HEK293 (cell line): ENCODE measurements around the gene B3GNT9.

Experiments used
- CTCF ChIA-PET: fragments of 350-600 bp; formaldehyde crosslinking; extraction: SDS; loops from one replicate; lab custom pipeline; 2021; ENCODE audit warnings: antibody characterized with exemption; lab: Yijun Ruan, JAX
- POLR2A ChIA-PET: fragments of 300-600 bp; formaldehyde crosslinking; extraction: SDS; loops from one replicate; lab custom pipeline; 2020; ENCODE audit warnings: antibody characterized with exemption, inconsistent platforms; lab: Yijun Ruan, JAX
- H3K27ac ChIP-seq: fragments of 200-500 bp; sonication (Bioruptor generic); 2 replicates; pipeline ENCODE4 v1.5.1; 2014; ENCODE audit warnings: low read depth, low read length, control low read depth, inconsistent platforms; ENCODE audit errors: extremely low read depth
- H3K36me3 ChIP-seq, 2 experiments: fragments of 200-500 bp in 1 of 2; sonication (Bioruptor generic) in 1 of 2; 1 replicate in 1 of 2; 2 replicates in 1 of 2; pipeline ENCODE4 v1.5.1; 2014 to 2017; ENCODE audit warnings: inconsistent platforms in 2 of 2, low read length in 2 of 2; ENCODE audit not compliant: control insufficient read depth in 2 of 2, insufficient read depth in 1 of 2
- H3K4me1 ChIP-seq: fragments of 200-500 bp; sonication (Bioruptor generic); 2 replicates; pipeline ENCODE4 v1.5.1; 2014; ENCODE audit warnings: mild to moderate bottlenecking, low read length, inconsistent platforms; ENCODE audit not compliant: control insufficient read depth, insufficient read depth
- H3K4me3 ChIP-seq: 2 replicates; pipeline ENCODE4 v1.5.1; 2011; ENCODE audit warnings: low read depth, mild to moderate bottlenecking, control low read depth, low read length, moderate library complexity
- H3K9me3 ChIP-seq: fragments of 200-500 bp; sonication (Bioruptor generic); 2 replicates; pipeline ENCODE4 v1.5.1; 2014; ENCODE audit warnings: low read depth, low read length, inconsistent platforms; ENCODE audit not compliant: control insufficient read depth, insufficient read depth
- FEZF1 ChIP-seq: fragments of 450-650 bp; formaldehyde crosslinking; IDR thresholded peaks from 2 replicates; pipeline ENCODE4 v1.5.1; 2016; ENCODE audit warnings: missing biosample characterization, missing genetic modification characterization
- SP2 ChIP-seq: fragments of 450-650 bp; formaldehyde crosslinking; IDR thresholded peaks from 2 replicates; pipeline ENCODE4 v1.5.1; 2016; ENCODE audit warnings: missing biosample characterization, missing genetic modification characterization
- ZNF311 ChIP-seq: fragments of 450-650 bp; formaldehyde crosslinking; IDR thresholded peaks from 2 replicates; pipeline ENCODE4 v1.5.1; 2017; ENCODE audit warnings: missing biosample characterization, missing genetic modification characterization, borderline replicate concordance
- ZNF341 ChIP-seq: fragments of 450-650 bp; formaldehyde crosslinking; IDR thresholded peaks from 2 replicates; pipeline ENCODE4; 2016; ENCODE audit warnings: low read depth, missing biosample characterization, missing genetic modification characterization
- ZNF37A ChIP-seq: fragments of 450-650 bp; IDR thresholded peaks from 2 replicates; pipeline ENCODE4 v1.5.1; 2018; ENCODE audit warnings: missing biosample characterization, missing genetic modification characterization
- TF ChIP-seq, protein P1 (sequence below): fragments of 450-650 bp; formaldehyde crosslinking; IDR thresholded peaks from 2 replicates; pipeline ENCODE4 v1.5.1; 2016; ENCODE audit warnings: missing biosample characterization, missing genetic modification characterization
- TF ChIP-seq, protein P2 (sequence below): fragments of 450-650 bp; formaldehyde crosslinking; IDR thresholded peaks from 2 replicates; pipeline ENCODE4 v1.5.1; 2016; ENCODE audit warnings: missing biosample characterization, missing genetic modification characterization
- TF ChIP-seq, protein P3 (sequence below): fragments of 450-650 bp; formaldehyde crosslinking; IDR thresholded peaks from 2 replicates; pipeline ENCODE4 v1.5.1; 2016; ENCODE audit warnings: missing biosample characterization, missing genetic modification characterization

Gene B3GNT9

DNA sequence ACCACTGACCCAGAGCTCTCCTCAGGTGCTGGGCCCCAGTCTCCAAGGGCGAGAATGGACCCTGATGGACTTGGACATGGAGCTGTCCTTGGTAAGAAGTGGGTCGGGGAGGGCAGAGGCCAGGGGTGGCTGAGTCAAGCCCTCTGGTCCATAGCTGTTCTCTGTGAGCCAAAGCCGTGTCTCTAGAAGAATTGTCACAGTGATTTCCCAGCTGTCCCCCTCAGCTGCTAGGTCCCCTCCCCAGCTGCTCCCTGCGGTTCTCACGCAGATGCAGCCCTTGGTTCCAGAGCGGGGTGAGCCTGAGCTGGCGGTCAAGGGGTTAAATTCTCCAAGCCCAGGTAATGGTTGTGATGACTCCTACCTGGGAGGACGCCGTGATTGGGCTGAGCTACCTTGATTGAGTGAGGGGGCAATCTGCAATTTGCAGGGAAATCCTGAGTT, 18.2 kb upstream of the B3GNT9 start:
- Histone ChIP-seq H3K36me3 (no peaks in the 10 kb centered on the region), H3K9me3 (no peaks in the 10 kb centered on the region), H3K4me3 (no peak overlapping the region), H3K27ac (no peak overlapping the region), H3K4me1 (peaks cover 4% of the 10 kb centered on the region)
- no peak for TF ChIP-seq SP2 (tag by site-specific recombination)
- TF ChIP-seq, protein P1, sequence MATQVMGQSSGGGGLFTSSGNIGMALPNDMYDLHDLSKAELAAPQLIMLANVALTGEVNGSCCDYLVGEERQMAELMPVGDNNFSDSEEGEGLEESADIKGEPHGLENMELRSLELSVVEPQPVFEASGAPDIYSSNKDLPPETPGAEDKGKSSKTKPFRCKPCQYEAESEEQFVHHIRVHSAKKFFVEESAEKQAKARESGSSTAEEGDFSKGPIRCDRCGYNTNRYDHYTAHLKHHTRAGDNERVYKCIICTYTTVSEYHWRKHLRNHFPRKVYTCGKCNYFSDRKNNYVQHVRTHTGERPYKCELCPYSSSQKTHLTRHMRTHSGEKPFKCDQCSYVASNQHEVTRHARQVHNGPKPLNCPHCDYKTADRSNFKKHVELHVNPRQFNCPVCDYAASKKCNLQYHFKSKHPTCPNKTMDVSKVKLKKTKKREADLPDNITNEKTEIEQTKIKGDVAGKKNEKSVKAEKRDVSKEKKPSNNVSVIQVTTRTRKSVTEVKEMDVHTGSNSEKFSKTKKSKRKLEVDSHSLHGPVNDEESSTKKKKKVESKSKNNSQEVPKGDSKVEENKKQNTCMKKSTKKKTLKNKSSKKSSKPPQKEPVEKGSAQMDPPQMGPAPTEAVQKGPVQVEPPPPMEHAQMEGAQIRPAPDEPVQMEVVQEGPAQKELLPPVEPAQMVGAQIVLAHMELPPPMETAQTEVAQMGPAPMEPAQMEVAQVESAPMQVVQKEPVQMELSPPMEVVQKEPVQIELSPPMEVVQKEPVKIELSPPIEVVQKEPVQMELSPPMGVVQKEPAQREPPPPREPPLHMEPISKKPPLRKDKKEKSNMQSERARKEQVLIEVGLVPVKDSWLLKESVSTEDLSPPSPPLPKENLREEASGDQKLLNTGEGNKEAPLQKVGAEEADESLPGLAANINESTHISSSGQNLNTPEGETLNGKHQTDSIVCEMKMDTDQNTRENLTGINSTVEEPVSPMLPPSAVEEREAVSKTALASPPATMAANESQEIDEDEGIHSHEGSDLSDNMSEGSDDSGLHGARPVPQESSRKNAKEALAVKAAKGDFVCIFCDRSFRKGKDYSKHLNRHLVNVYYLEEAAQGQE (tag by site-specific recombination), result peak; percentile 73
- ChIA-PET CTCF (interaction anchor here (0.7 to 2.3 kb wide), 10 partner anchors 8 to 208 kb away, joined by 3 to 11 read pairs (median 4); partner anchors contain the start of genes CES3 and MATCAP1), POLR2A (no interaction called here)

DNA sequence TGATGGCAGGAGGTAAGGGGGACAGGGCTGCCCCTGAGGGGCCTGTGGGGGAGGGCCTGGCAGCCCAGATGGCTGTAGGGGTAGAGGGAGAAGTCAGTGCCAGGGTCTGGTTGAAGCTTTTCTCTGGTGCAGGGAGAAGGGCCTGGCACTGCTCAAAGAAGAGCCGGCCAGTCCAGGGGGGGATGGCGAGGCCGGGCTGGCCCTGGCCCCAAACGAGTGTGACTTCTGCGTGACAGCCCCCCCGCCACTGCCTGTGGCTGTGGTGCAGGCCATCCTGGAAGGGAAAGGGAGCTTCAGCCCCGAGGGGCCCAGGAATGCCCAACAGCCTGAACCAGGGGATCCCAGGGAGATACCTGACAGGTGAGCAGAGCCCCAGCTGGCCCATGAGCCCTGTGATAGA, 16.8 kb upstream of the B3GNT9 start:
- TF ChIP-seq ZNF341 (tag by site-specific recombination) (0 out of 2 replicates have a peak, but pooled peaks have one; percentile 17), ZNF37A (tag by site-specific recombination) (no peak)
- TF ChIP-seq, protein P2, sequence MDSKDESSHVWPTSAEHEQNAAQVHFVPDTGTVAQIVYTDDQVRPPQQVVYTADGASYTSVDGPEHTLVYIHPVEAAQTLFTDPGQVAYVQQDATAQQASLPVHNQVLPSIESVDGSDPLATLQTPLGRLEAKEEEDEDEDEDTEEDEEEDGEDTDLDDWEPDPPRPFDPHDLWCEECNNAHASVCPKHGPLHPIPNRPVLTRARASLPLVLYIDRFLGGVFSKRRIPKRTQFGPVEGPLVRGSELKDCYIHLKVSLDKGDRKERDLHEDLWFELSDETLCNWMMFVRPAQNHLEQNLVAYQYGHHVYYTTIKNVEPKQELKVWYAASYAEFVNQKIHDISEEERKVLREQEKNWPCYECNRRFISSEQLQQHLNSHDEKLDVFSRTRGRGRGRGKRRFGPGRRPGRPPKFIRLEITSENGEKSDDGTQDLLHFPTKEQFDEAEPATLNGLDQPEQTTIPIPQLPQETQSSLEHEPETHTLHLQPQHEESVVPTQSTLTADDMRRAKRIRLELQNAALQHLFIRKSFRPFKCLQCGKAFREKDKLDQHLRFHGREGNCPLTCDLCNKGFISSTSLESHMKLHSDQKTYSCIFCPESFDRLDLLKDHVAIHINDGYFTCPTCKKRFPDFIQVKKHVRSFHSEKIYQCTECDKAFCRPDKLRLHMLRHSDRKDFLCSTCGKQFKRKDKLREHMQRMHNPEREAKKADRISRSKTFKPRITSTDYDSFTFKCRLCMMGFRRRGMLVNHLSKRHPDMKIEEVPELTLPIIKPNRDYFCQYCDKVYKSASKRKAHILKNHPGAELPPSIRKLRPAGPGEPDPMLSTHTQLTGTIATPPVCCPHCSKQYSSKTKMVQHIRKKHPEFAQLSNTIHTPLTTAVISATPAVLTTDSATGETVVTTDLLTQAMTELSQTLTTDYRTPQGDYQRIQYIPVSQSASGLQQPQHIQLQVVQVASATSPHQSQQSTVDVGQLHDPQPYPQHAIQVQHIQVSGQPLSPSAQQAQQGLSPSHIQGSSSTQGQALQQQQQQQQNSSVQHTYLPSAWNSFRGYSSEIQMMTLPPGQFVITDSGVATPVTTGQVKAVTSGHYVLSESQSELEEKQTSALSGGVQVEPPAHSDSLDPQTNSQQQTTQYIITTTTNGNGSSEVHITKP (tag by site-specific recombination), result peak; percentile 31; the same call in 1 of the 2 replicates
- H3K36me3 ChIP-seq, result peaks cover 0 to 3% of the 10 kb centered on the region in 2 experiments; a peak in 1 of 3 replicates
- ChIA-PET CTCF (interaction anchor here (0.5 to 2.3 kb wide), 6 partner anchors 9 to 207 kb away, joined by 3 to 11 read pairs (median 4); partner anchors contain the start of genes CES3 and MATCAP1), POLR2A (no interaction called here)
- H3K4me3 ChIP-seq, result no peak overlapping the region
- no peaks in the 10 kb centered on the region; the same call in 1 of the 2 replicates for H3K4me1 ChIP-seq
- H3K9me3 ChIP-seq, result no peaks in the 10 kb centered on the region
- no peak overlapping the region for H3K27ac ChIP-seq

DNA sequence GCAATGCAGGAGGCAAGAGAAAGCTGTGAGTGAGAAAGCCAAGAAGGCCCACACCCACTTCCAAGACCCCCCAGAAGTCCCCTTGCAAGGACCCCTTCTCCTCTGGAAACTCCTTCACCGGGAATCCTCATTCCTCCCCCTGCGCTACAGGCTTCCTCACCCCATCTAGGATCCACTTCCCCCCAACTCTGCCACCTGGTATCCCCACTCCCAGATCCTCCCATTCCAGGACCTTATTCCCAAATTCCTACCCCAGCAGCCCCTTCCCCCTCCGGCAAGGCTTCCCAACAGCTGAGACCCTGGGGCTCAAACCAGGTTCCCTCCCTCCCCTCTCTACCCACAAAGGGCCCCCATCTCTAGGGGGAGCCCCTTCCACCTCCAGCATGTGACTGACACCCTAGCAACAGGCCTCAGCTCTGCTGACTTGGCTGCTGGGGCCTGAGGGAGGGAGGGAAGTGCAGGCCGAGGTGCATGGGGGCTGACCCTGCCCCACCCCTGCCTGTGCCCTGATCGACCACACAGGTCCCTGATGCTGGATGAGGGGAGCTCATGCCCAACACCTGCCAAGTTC, 15.9 kb upstream of the B3GNT9 start:
- Histone ChIP-seq H3K27ac (no peak overlapping the region), H3K4me1 (no peaks in the 10 kb centered on the region; the same call in 1 of the 2 replicates), H3K36me3 (peaks cover 0 to 3% of the 10 kb centered on the region in 2 experiments; a peak in 1 of 3 replicates), H3K9me3 (no peaks in the 10 kb centered on the region), H3K4me3 (no peak overlapping the region)
- CTCF ChIA-PET, result interaction anchor here (0.5 to 1.3 kb wide), 2 partner anchors 11 to 38 kb away, joined by 3 to 4 read pairs; no protein-coding TSS in a partner anchor
- TF ChIP-seq, protein P3, sequence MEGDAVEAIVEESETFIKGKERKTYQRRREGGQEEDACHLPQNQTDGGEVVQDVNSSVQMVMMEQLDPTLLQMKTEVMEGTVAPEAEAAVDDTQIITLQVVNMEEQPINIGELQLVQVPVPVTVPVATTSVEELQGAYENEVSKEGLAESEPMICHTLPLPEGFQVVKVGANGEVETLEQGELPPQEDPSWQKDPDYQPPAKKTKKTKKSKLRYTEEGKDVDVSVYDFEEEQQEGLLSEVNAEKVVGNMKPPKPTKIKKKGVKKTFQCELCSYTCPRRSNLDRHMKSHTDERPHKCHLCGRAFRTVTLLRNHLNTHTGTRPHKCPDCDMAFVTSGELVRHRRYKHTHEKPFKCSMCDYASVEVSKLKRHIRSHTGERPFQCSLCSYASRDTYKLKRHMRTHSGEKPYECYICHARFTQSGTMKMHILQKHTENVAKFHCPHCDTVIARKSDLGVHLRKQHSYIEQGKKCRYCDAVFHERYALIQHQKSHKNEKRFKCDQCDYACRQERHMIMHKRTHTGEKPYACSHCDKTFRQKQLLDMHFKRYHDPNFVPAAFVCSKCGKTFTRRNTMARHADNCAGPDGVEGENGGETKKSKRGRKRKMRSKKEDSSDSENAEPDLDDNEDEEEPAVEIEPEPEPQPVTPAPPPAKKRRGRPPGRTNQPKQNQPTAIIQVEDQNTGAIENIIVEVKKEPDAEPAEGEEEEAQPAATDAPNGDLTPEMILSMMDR (tag by site-specific recombination), result peak; percentile 41
- TF ChIP-seq FEZF1 (tag by site-specific recombination) (no peak), ZNF311 (tag by site-specific recombination) (no peak)
- POLR2A ChIA-PET, result no interaction called here
